A673 (cell line): Measurements from ENCODE around the gene ASXL1. TPM values are rescaled to one million over a fixed set of nuclear protein-coding genes. Genes with fewer than 3 reads are reported as not detected.

Experiments used
- BruUV-seq: library from RNA; stranded (reverse); fragments of 400-500 nt; replicated peaks from 2 replicates; lab custom pipeline; 2021; lab: Mats Ljungman, UMichigan
- CTCF ChIA-PET: fragments of 300-600 bp; sonication (Branson Sonifier 250); formaldehyde crosslinking; loops from one replicate; lab custom pipeline; 2022; ENCODE audit warnings: antibody characterized with exemption; lab: Charles Lee
- POLR2A ChIA-PET: fragments of 300-600 bp; sonication (Branson Sonifier 250); formaldehyde crosslinking; loops from one replicate; lab custom pipeline; 2022; ENCODE audit warnings: antibody characterized with exemption; ENCODE audit not compliant: low non-redundant PET; lab: Charles Lee
- DNase-seq: peaks from one replicate; pipeline ENCODE4 v3.0.0-alpha.2; 2015; ENCODE audit warnings: low spot score
- H3K27ac ChIP-seq: fragments of 200-600 bp; sonication (generic); 2 replicates; pipeline ENCODE4 v1.5.1; 2016; ENCODE audit warnings: mixed run types, low read depth, mild to moderate bottlenecking, mixed read lengths, antibody characterized with exemption, low read length; ENCODE audit not compliant: poor library complexity, severe bottlenecking
- H3K27me3 ChIP-seq: fragments of 200-600 bp; sonication (generic); replicated peaks from 2 replicates; pipeline ENCODE4 v1.6.1; 2017; ENCODE audit warnings: mixed run types, low read depth, mild to moderate bottlenecking, mixed read lengths, antibody characterized with exemption, low read length; ENCODE audit not compliant: insufficient read depth, poor library complexity
- H3K36me3 ChIP-seq: fragments of 200-600 bp; sonication (generic); 2 replicates; pipeline ENCODE4 v1.6.1; 2016; ENCODE audit warnings: mixed run types, mild to moderate bottlenecking, mixed read lengths, antibody characterized with exemption, low read length; ENCODE audit not compliant: insufficient read depth, poor library complexity, severe bottlenecking
- H3K4me1 ChIP-seq: fragments of 200-600 bp; sonication (generic); 2 replicates; pipeline ENCODE4 v1.6.1; 2017; ENCODE audit warnings: mixed run types, mild to moderate bottlenecking, mixed read lengths, antibody characterized with exemption, low read length; ENCODE audit not compliant: insufficient read depth, poor library complexity, severe bottlenecking
- H3K4me3 ChIP-seq: fragments of 200-600 bp; sonication (generic); 2 replicates; pipeline ENCODE4 v1.5.1; 2016; ENCODE audit warnings: low read depth, mixed run types, mild to moderate bottlenecking, mixed read lengths, low read length; ENCODE audit not compliant: poor library complexity, severe bottlenecking
- H3K9me3 ChIP-seq: fragments of 200-600 bp; sonication (generic); 2 replicates; pipeline ENCODE4 v1.6.1; 2016; ENCODE audit warnings: mixed run types, low read depth, mild to moderate bottlenecking, mixed read lengths, antibody characterized with exemption, low read length; ENCODE audit not compliant: poor library complexity, severe bottlenecking
- CTCF ChIP-seq: fragments of 300-800, 200-600 bp; sonication (generic); conservative IDR thresholded peaks from 2 replicates; pipeline ENCODE4 v1.5.1; 2017; ENCODE audit warnings: low read depth, mild to moderate bottlenecking, antibody characterized with exemption, low read length, moderate library complexity, mixed read lengths
- EZH2 ChIP-seq: fragments of 200-600 bp; sonication (generic); IDR thresholded peaks from 2 replicates; pipeline ENCODE4 v1.6.1; 2017; ENCODE audit warnings: borderline replicate concordance, low read depth, mild to moderate bottlenecking, mixed read lengths, antibody characterized with exemption, low read length; ENCODE audit not compliant: poor library complexity, severe bottlenecking
- intact Hi-C: fragments of 100-400 bp; cut with micrococcal nuclease; formaldehyde crosslinking; loops from one replicate; pipeline ENCODE4 v1.10.0; 2022; ENCODE audit not compliant: unreplicated experiment
- total RNA-seq: library from RNA; stranded (reverse); gene quantifications from 2 replicates; pipeline ENCODE4 v1.2.3, GENCODE V29; 2021

ASXL1 gene
- total RNA-seq, 1 experiment from 2014 or later = 101 TPM

GRCh38 chr20:32362901-32363364 is 4.8 kb downstream of the ASXL1 start:
- H3K9me3 ChIP-seq = no peaks in the 10 kb centered on the region
- no peaks in the 10 kb centered on the region for H3K36me3 ChIP-seq
- H3K27ac ChIP-seq = no peak overlapping the region
- no peak for DNase-seq
- H3K4me1 ChIP-seq = peaks cover 12% of the 10 kb centered on the region
- no peak overlapping the region for H3K4me3 ChIP-seq
- intact Hi-C loops = no loop called here
- CTCF ChIA-PET = no interaction called here
- BruUV-seq = no TSS peak
- no peaks in the 10 kb centered on the region for H3K27me3 ChIP-seq
- POLR2A ChIA-PET = no interaction called here
- no peak for TF ChIP-seq EZH2
- TF ChIP-seq CTCF = no peak

GRCh38 chr20:32363492-32363891 is 5.4 kb downstream of the ASXL1 start:
- CTCF ChIA-PET = no interaction called here
- Histone ChIP-seq H3K4me3 (no peak overlapping the region), H3K4me1 (peaks cover 12% of the 10 kb centered on the region), H3K36me3 (no peaks in the 10 kb centered on the region), H3K9me3 (no peaks in the 10 kb centered on the region), H3K27me3 (no peaks in the 10 kb centered on the region), H3K27ac (no peak overlapping the region)
- intact Hi-C loops = no loop called here
- TF ChIP-seq CTCF (no peak), EZH2 (no peak)
- no TSS peak for BruUV-seq
- POLR2A ChIA-PET = no interaction called here
- no peak for DNase-seq

- no peak for DNase-seq
- BruUV-seq = no TSS peak
- ChIA-PET CTCF (no interaction called here), POLR2A (interaction anchor here (0.7 kb wide), 1 partner anchor 935 kb away, joined by 4 read pairs; no protein-coding TSS in a partner anchor)
- H3K4me3 ChIP-seq = no peak overlapping the region
- no peaks in the 10 kb centered on the region for H3K9me3 ChIP-seq
- H3K36me3 ChIP-seq = peaks cover 10% of the 10 kb centered on the region
- TF ChIP-seq EZH2 (no peak), CTCF (no peak)
- intact Hi-C loops = no loop called here
- no peak overlapping the region for H3K27ac ChIP-seq
- H3K4me1 ChIP-seq = peaks cover 12% of the 10 kb centered on the region
- no peaks in the 10 kb centered on the region for H3K27me3 ChIP-seq
Measured at GRCh38 chr20:32364554-32365208, 6.5 kb downstream of the ASXL1 start.
